Right atrium auricular region (tissue), 2 donors: ENCODE data around the gene ACAP3. TPM values are rescaled to one million over a fixed set of nuclear protein-coding genes. Genes with fewer than 3 reads are reported as not detected.

Experiments
- DNase-seq: peaks from one replicate; pipeline ENCODE4 v3.0.0-alpha.2; 2019; ENCODE audit warnings: low spot score
- H3K27ac ChIP-seq, 2 donors: fragments of 200-600 bp; sonication (generic); 1 replicate in 1 of 2; 2 replicates in 1 of 2; pipeline ENCODE4 v1.5.1; 2016 to 2019
- H3K27me3 ChIP-seq, 2 donors: fragments of 200-600 bp; sonication (generic); one replicate each; pipeline versions ENCODE4 v1.5.1 to v1.6.0; 2017 to 2019
- H3K36me3 ChIP-seq: fragments of 200-600 bp; sonication (generic); one replicate; pipeline ENCODE4 v1.5.1; 2016
- H3K4me1 ChIP-seq, 2 donors: fragments of 200-600 bp; sonication (generic); one replicate each; pipeline versions ENCODE4 v1.5.1 to v1.6.0; 2017 to 2019
- H3K4me3 ChIP-seq, 2 donors: fragments of 200-600 bp; sonication (generic); 1 replicate in 1 of 2; 2 replicates in 1 of 2; pipeline ENCODE4 v1.5.1; 2017 to 2019; ENCODE audit warnings: mild to moderate bottlenecking in 1 of 2, moderate library complexity in 1 of 2
- H3K9me3 ChIP-seq, 2 donors: fragments of 200-600 bp; sonication (generic); one replicate each; pipeline ENCODE4 v1.5.1; 2019
- total RNA-seq, 2 donors: library from RNA; depleted of rRNA; stranded (reverse); fragments of >200 nt; gene quantifications; one replicate each; pipeline ENCODE4 v1.1.0, GENCODE V29; 2016
- TF ChIP-seq, protein P1 (sequence below), 2 donors: fragments of 200-600 bp; sonication (generic); IDR thresholded peaks; one replicate each; pipeline ENCODE4 v1.5.1; 2019; ENCODE audit warnings: antibody characterized with exemption in 2 of 2

The ACAP3 gene
- total RNA-seq, 2 donors from 2014 or later: 19.5 to 20.4 TPM

DNA sequence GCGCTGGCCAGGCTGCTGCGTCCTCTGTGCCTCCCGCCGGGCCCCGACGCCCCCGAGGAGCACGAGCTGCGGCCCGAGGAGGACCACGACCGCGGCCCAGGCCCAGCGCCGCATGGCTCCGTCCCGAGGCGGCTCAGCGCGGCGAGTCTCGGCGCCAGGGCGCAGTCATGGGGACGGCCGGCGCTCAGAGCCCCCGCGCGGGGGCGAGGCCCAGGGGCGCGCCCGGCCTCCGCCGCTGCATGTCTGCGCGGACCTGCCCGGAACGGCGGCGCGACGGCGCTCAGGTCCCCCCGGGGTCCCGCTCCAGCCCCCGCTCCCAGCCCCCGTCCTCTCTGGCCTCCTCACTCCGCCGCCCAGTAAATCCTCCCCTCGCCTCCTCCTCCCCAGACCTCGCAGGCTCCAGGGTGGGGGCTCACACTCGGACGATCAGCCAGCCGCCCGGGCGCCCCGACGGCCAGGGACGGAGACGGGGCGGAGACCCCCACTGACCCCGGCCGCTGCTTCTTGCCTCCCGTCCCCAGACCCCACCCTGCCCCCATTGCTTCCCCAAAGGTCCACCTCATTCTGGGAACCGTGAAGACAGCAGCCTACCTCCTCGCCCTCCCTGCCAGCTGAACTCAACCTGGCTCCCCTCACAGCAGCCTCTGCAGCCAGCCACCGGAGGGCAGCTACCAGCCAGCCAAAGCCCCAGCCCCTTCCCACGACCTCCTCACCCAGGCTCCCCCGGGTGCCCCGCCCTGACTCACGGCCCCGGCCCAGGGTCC is 61.0 kb downstream of the ACAP3 start, which contains the start of gene C1QTNF12:
TSS of gene C1QTNF12 (minus strand) at position 146 of the 764 bp plus-strand sequence. CDS start at position 114, 32 bp downstream.
- peak within 1 kb of the TSS in 1 of 2 donors; percentile 4 for H3K4me3 ChIP-seq
- no peaks in the 10 kb centered on the region for H3K36me3 ChIP-seq
- H3K27me3 ChIP-seq: peaks cover 4 to 8% of the 10 kb centered on the region in 2 donors
- TF ChIP-seq, protein P1, sequence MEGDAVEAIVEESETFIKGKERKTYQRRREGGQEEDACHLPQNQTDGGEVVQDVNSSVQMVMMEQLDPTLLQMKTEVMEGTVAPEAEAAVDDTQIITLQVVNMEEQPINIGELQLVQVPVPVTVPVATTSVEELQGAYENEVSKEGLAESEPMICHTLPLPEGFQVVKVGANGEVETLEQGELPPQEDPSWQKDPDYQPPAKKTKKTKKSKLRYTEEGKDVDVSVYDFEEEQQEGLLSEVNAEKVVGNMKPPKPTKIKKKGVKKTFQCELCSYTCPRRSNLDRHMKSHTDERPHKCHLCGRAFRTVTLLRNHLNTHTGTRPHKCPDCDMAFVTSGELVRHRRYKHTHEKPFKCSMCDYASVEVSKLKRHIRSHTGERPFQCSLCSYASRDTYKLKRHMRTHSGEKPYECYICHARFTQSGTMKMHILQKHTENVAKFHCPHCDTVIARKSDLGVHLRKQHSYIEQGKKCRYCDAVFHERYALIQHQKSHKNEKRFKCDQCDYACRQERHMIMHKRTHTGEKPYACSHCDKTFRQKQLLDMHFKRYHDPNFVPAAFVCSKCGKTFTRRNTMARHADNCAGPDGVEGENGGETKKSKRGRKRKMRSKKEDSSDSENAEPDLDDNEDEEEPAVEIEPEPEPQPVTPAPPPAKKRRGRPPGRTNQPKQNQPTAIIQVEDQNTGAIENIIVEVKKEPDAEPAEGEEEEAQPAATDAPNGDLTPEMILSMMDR (IDR thresholded peaks at IDR 0.05): no peak
- no peaks in the 10 kb centered on the region for H3K9me3 ChIP-seq
- no peak for DNase-seq
- no peak within 1 kb of the TSS for H3K27ac ChIP-seq
- peaks cover 0 to 14% of the 10 kb centered on the region in 2 donors for H3K4me1 ChIP-seq

DNA sequence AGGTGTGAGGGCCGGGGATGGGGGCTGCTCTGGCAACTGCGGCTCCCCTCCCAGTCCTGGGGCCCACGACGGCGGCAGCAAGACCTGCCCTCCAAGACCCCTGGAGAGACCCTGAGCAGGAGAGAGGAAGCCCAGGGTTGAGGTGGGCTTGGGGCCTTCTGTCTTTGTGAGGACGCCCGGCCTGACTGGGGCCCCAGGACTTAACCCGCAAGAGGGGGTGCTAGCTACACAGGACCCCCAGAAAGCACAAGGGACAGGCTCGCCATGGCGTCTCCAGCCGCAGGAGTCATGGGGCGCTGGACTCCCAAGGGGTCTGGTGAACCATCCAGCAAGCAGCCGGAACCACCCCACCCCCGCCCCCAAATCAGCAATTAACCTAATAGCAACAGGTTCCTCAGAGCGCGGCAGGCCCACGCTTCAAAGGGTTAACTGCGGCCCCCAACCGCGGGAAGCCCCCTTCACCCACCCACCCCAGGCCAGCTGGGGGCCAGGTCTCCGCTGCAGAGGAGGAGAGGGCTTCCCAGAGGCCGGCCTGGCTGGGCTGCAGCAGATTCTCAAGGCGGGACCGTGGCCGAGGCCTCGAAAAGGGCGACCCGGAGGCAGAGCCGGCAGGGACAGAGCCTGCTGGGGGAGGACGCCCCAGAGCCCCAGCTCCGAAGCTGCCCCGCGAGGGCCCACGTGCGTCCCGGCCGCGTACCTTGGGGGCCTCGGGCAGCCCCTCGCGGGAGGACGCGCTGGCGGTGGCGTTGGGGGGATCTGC is 61.7 kb downstream of the ACAP3 start:
- Histone ChIP-seq H3K27ac (no peak overlapping the region), H3K27me3 (peaks cover 4 to 8% of the 10 kb centered on the region in 2 donors), H3K9me3 (no peaks in the 10 kb centered on the region), H3K36me3 (no peaks in the 10 kb centered on the region), H3K4me3 (peak overlapping the region in 1 of 2 donors; percentile 4), H3K4me1 (peaks cover 0 to 14% of the 10 kb centered on the region in 2 donors)
- DNase-seq: no peak
- TF ChIP-seq, protein P1 (IDR thresholded peaks at IDR 0.05): no peak

DNA sequence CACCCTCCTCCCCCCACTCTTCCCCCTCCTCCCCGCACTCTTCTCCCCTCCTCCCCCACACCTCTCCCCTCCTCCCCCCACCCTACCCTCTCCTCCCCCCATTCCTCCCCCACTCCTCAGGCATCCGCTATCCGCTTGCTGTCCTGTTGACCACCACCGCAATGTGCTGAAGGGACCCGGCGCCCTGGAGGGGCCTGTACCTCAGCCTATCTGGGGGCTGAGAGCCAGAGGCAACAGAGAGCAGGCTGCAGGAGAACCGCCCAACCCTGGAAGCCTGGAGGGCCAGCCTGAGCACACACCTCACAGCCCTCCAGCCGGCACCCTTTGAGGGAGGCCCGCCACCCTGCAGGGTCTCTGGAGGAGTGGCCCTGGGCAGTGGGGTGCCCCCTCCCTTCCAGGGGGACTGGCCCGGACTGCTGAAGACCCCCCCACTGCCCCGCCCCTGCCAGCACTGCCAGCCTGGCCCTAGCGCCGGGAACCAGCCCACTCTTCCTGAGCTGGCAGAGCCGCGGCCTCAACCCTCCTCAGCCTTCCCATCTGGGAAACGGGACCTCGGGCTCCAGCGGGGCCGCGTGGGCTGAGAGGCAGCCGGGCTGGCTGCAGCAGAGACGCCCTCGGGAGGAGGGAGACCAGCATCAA is 62.4 kb downstream of the ACAP3 start:
- Histone ChIP-seq H3K36me3 (no peaks in the 10 kb centered on the region), H3K27ac (no peak overlapping the region), H3K4me1 (peaks cover 0 to 14% of the 10 kb centered on the region in 2 donors), H3K9me3 (no peaks in the 10 kb centered on the region), H3K27me3 (peaks cover 4 to 8% of the 10 kb centered on the region in 2 donors), H3K4me3 (no peak overlapping the region)
- DNase-seq: no peak
- TF ChIP-seq, protein P1 (IDR thresholded peaks at IDR 0.05): no peak

DNA sequence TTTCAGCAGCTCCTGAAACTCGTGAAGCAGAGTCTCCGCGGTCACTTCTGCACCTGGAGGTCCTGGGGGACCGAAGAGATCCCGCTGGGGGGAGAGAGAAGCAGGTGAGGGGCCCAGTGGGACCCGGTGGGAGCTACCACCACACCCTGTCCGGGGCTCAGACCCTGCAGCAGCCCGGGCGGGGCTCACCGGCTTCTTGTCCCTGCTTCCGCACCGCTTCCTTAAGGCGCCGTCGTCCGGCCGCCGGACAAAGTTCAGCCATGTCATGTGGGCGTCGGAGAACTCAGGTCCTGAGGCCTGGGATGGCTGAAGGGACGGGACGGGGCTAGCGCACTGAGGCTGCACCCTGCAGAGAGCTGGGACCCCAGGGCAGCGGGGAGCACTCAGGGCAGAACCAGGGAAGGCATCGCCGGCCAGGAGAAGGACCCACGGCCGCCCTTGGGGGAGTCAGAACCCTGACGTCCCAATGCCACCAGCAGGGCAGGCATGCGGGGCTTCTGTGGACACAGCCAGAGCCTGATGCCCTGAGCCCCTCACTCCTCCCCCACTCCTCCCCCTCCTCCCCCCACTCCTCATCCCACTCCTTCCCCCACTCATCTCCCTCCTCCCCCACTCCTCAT is 63.4 kb downstream of the ACAP3 start:
- Histone ChIP-seq H3K36me3 (no peaks in the 10 kb centered on the region), H3K4me1 (peaks cover 0 to 14% of the 10 kb centered on the region in 2 donors), H3K27me3 (peaks cover 8 to 11% of the 10 kb centered on the region in 2 donors), H3K9me3 (no peaks in the 10 kb centered on the region), H3K4me3 (no peak overlapping the region), H3K27ac (no peak overlapping the region)
- TF ChIP-seq, protein P1 (IDR thresholded peaks at IDR 0.05): no peak
- DNase-seq: no peak

DNA sequence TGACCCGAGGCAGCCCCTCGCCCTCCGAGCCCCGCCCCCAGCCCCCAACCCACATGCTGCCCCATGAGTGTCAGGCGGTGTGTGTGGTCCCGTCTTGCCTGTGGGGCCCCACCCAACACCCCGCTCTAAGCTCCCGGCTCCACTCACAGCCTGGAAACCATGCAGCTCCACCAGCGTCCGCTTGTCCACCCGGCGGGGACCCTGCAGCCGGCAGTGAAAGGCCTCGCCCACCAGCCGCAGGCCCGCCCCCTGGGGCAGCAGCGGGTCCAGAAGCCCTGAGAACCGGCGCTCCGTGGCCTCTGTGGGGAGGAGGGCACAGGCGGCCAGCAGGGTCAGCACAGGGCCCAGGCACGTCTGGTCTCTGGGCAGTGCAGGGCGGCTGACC is 63.9 kb downstream of the ACAP3 start:
- no peak for DNase-seq
- TF ChIP-seq, protein P1 (IDR thresholded peaks at IDR 0.05): no peak
- H3K9me3 ChIP-seq: no peaks in the 10 kb centered on the region
- no peak overlapping the region for H3K27ac ChIP-seq
- H3K4me3 ChIP-seq: no peak overlapping the region
- H3K36me3 ChIP-seq: no peaks in the 10 kb centered on the region
- H3K27me3 ChIP-seq: peaks cover 8 to 11% of the 10 kb centered on the region in 2 donors
- peaks cover 0 to 14% of the 10 kb centered on the region in 2 donors for H3K4me1 ChIP-seq
